Mucosa of rectum (tissue), 2 donors: ENCODE data around the gene SLC6A4.

Experiments
- H3K27ac ChIP-seq, 2 donors: one replicate each; pipeline ENCODE4 v1.7.0; 2013; ENCODE audit warnings: inconsistent platforms in 2 of 2, low read depth in 2 of 2, low read length in 2 of 2
- H3K27me3 ChIP-seq, 2 donors: one replicate each; pipeline ENCODE4 v1.7.0; 2013; ENCODE audit warnings: low read length in 2 of 2; ENCODE audit not compliant: control insufficient read depth in 2 of 2, insufficient read depth in 2 of 2
- H3K36me3 ChIP-seq, 2 donors: one replicate each; pipeline ENCODE4 v1.7.0; 2013; ENCODE audit warnings: low read length in 2 of 2; ENCODE audit not compliant: control insufficient read depth in 2 of 2, insufficient read depth in 2 of 2
- H3K4me1 ChIP-seq, 2 donors: one replicate each; pipeline ENCODE4 v1.7.0; 2013; ENCODE audit warnings: low read length in 2 of 2, mild to moderate bottlenecking in 1 of 2; ENCODE audit not compliant: control insufficient read depth in 2 of 2, insufficient read depth in 2 of 2
- H3K4me3 ChIP-seq, 2 donors: one replicate each; pipeline ENCODE4 v1.7.0; 2013; ENCODE audit warnings: low read length in 2 of 2
- H3K9ac ChIP-seq, 2 donors: one replicate each; pipeline ENCODE4 v1.7.0; 2013; ENCODE audit warnings: low read length in 2 of 2, low read depth in 1 of 2, mild to moderate bottlenecking in 1 of 2
- H3K9me3 ChIP-seq, 2 donors: one replicate each; pipeline ENCODE4 v1.7.0; 2013; ENCODE audit warnings: low read length in 2 of 2; ENCODE audit not compliant: control insufficient read depth in 2 of 2
- donor health status: healthy.
- donor health status: Normal muscosa, but diverticular disease.

Gene SLC6A4

DNA sequence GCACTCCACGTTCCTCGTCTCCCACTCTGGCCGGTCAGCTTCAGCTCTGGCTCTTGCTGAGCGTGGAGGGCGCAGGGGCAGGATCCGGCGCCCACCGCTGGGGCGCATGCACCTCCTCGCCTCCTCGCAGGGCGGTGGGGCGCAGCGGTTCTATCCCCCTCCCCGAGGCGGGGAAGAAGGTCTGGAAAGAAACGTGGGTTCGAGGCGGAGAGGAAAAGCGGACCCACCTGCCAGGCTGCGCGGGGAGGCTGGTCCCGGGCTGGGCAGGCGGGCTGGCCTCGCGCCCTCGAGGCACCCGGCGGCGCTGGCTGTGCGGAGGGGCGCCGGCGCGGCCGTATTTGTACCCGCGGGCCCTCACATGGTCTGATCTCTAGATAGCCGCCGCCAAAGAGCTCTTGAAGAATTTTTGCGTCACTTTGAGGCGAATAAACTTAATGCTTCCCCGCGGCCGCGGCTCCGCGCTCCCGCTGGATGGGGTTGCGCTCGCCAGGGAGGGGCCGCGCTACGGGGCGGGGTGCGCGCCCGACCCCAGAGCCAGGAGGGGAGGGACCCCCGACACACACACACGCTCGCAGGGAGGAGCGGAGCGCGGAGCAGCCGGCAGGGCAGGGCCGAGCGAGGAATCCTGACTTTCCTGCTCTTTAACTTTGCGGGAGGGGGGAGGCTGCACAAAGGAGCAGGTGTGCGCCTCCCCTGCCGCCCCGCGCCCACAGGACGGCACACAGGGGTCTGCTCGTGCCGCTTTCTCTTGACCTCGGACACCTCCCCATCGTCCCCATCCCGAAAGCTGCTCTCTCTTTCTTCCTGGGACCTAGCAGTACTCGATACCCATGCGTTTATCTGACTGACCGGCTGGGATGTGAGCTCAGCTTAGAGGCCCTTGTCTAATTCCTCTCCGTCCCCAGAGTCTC is at the start of gene SLC6A4:
SLC6A4 (minus strand) TSS at position 312 of the 911 bp plus-strand sequence. CDS start 13,739 bp downstream, outside the sequence.
- H3K4me1 ChIP-seq, result peaks cover 4 to 21% of the 10 kb centered on the region in 2 donors
- peaks cover 23 to 30% of the 10 kb centered on the region in 2 donors for H3K27me3 ChIP-seq
- H3K4me3 ChIP-seq, result peak within 1 kb of the TSS; percentile 37 to 53
- H3K9me3 ChIP-seq, result no peaks in the 10 kb centered on the region
- no peak within 1 kb of the TSS for H3K27ac ChIP-seq
- H3K36me3 ChIP-seq, result no peaks in the 10 kb centered on the region
- peak within 1 kb of the TSS in 1 of 2 donors; percentile 17 for H3K9ac ChIP-seq

DNA sequence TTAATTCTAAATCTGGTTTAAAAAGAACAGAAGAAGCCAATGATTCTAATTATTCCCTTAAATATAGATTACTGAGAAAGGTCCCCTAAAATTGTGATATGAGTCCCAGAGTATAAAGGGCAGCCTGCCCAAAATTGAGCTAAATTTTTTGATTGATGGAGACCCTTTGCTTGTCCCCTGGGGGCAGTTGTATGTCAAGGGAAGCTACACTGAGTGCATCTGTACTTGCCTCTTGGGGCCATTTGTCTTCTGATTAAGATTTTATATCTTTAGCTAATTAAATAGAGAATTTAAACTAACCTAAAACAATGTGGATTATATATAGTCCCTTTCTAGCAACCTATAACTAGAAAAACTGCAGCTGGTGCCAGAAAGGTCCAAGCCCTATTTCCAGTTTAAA is 43.7 kb upstream of the SLC6A4 start:
- Histone ChIP-seq H3K27me3 (no peaks in the 10 kb centered on the region), H3K9ac (no peak overlapping the region), H3K27ac (no peak overlapping the region), H3K4me3 (no peak overlapping the region), H3K9me3 (no peaks in the 10 kb centered on the region), H3K4me1 (no peaks in the 10 kb centered on the region), H3K36me3 (peaks cover 7 to 12% of the 10 kb centered on the region in 2 donors)

DNA sequence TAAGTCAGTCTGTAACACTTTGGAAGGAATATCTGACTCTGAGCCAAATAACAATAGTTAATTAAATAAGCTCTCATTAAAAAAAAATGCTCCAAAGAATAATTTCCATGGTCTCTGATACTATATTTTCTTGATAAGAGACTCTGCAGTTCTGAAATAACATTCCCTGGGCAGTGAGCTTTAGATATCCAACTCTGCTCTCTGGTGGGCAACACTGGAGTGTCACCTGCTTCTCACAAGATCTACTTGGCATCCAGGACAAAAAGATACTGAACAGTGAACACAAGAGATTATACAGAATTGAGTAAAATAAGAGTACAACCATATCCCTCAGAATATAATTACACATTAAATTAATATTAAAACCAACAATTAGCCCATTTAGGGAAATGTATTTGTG is 42.5 kb upstream of the SLC6A4 start:
- Histone ChIP-seq H3K27me3 (no peaks in the 10 kb centered on the region), H3K4me1 (no peaks in the 10 kb centered on the region), H3K9me3 (no peaks in the 10 kb centered on the region), H3K4me3 (no peak overlapping the region), H3K36me3 (peaks cover 12 to 14% of the 10 kb centered on the region in 2 donors), H3K27ac (no peak overlapping the region), H3K9ac (no peak overlapping the region)

DNA sequence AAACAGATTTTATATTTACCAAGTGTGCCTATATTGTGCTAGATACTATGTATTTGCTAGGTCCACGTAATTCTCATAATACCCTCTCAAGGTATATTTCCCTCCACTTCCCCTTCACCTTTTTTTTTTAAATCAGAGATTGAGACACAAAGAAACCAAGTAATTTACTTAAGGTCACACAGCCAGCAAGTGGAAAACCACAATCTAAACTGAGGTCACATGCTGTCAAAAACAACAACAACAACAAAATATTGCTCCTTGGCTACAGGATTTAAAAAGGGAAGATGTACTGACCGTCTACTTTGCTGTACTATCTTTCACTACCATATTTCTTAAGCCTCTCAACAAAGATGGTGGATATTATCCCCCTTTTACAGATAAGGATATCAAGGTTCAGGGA is 40.4 kb upstream of the SLC6A4 start:
- peaks cover 24 to 28% of the 10 kb centered on the region in 2 donors for H3K36me3 ChIP-seq
- no peak overlapping the region for H3K9ac ChIP-seq
- H3K9me3 ChIP-seq, result no peaks in the 10 kb centered on the region
- no peaks in the 10 kb centered on the region for H3K27me3 ChIP-seq
- no peak overlapping the region for H3K4me3 ChIP-seq
- no peak overlapping the region for H3K27ac ChIP-seq
- H3K4me1 ChIP-seq, result no peaks in the 10 kb centered on the region

DNA sequence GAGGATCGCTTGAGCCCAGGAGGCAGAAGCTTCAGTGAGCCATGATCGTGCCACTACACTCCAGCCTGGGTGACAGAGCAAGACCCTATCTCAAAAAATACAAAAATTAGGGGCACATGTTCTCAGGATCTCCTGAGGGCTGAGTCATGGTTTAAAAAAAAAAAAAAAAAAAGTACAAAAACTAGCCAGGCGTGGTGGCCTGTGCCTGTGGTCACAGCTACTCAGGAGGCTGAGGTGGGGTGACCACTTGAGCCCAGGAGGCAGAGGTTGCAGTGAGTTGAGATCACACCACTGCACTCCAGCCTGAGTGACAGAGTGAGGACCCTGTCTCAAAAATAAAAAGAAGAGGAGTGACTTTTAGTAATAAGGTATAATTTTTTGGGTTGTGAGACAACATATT is 39.4 kb upstream of the SLC6A4 start:
- Histone ChIP-seq H3K9me3 (no peaks in the 10 kb centered on the region), H3K27me3 (no peaks in the 10 kb centered on the region), H3K9ac (no peak overlapping the region), H3K27ac (no peak overlapping the region), H3K4me1 (no peaks in the 10 kb centered on the region), H3K4me3 (no peak overlapping the region), H3K36me3 (peaks cover 27 to 31% of the 10 kb centered on the region in 2 donors)

DNA sequence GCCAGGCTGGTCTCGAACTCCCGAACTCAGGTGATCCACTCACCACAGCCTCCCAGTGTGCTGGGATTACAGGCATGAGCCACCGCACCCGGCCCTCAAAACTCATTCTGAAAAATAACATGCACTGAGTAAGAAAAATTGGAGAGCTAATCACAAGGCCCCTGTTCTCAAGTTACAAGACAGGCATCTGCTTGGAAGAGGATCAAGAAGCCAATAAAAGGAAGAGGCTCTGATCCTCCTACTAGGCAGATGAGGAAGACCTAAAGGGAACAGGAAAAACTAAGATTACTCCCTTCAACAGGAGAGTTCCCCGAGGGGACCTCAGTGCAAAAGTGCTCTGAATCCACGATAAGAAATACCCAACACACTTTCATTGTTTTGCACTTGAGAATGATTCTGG is 37.9 kb upstream of the SLC6A4 start:
- Histone ChIP-seq H3K27ac (no peak overlapping the region), H3K36me3 (peaks cover 27 to 32% of the 10 kb centered on the region in 2 donors), H3K4me3 (no peak overlapping the region)

DNA sequence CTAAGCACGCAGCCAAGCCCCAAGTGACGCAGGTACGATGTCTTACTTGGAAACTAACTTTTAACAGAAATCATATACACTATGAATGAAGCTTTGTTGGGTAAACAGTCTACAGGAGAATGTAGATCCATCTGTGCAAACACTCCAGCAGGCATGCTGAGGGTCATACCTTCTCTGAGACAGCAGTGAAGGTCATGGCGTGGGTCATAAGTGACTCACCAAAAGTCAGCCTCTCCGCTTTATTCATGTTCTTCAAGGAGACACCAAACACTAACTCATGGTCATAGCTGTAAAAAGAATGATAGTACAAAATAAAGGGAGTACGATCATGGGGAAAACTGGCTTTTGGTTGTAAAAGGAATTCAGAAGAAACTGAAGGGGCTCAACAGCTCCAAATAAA is 35.6 kb upstream of the SLC6A4 start:
- Histone ChIP-seq H3K4me3 (no peak overlapping the region), H3K4me1 (no peaks in the 10 kb centered on the region), H3K36me3 (peaks cover 32 to 47% of the 10 kb centered on the region in 2 donors), H3K9me3 (no peaks in the 10 kb centered on the region), H3K27ac (no peak overlapping the region), H3K9ac (no peak overlapping the region), H3K27me3 (no peaks in the 10 kb centered on the region)

More for the DNA sequence above, 37.9 kb upstream of the SLC6A4 start:
- Histone ChIP-seq H3K9ac (no peak overlapping the region), H3K4me1 (no peaks in the 10 kb centered on the region), H3K27me3 (no peaks in the 10 kb centered on the region), H3K9me3 (no peaks in the 10 kb centered on the region)

DNA sequence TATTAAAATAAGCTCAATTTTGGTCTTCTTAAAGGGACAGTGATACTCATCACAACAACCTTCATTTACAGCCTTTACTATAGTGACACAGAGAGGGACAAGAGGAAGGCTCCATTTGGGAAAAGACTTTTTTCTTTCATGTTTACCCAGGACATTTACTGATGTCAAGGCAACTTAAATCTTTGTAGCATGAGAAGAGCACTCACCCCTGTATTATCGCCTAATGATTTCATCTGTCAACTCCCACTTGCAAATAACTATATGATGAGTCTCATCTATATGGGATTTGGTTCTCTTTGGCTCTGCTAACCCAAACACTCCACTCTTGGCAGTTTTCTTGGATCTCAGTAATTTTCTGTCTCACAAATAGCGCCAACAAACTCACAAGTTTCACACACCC is 32.1 kb upstream of the SLC6A4 start:
- no peaks in the 10 kb centered on the region for H3K4me1 ChIP-seq
- no peaks in the 10 kb centered on the region for H3K9me3 ChIP-seq
- H3K36me3 ChIP-seq, result peaks cover 25 to 47% of the 10 kb centered on the region in 2 donors
- H3K9ac ChIP-seq, result no peak overlapping the region
- H3K4me3 ChIP-seq, result no peak overlapping the region
- no peaks in the 10 kb centered on the region for H3K27me3 ChIP-seq
- H3K27ac ChIP-seq, result no peak overlapping the region

DNA sequence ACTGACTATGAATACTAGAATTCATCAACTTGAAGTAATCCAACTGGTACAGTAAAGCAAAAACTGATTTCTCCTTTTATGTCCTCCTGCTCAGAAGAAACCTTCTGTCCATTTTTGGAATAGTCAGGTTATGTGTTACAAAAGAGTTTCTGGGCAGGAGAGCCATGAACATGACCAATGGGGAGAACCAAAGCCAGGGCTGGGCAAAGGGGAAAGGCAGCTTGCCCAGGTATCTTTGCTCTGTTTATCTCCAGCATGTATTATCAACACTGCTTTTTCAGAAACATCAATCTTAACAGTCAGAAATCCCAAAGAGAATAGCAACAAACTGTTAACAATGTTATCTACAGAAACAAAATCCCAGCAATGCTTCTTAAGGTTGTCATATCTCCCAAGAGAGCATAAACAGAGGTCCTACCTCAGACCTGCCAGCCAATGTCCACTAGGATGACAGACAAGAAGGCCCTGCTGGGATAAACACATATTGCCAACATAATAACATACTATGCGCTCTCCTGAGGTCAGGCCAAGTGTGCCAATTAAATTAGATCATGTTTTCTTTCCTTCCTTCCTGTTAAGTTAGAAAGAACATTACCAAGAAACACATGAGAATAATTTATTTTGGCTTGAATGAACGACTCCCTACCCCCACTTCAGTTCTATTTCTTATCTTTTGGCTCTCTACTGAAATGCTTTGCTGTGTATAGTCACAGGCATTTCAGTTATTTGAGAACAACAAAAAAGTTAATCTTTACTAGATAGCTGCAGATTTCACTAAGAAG is 28.2 kb upstream of the SLC6A4 start:
- Histone ChIP-seq H3K27ac (no peak overlapping the region), H3K27me3 (no peaks in the 10 kb centered on the region), H3K4me1 (no peaks in the 10 kb centered on the region), H3K9ac (no peak overlapping the region), H3K36me3 (peaks cover 11 to 48% of the 10 kb centered on the region in 2 donors), H3K4me3 (no peak overlapping the region), H3K9me3 (no peaks in the 10 kb centered on the region)
